Activated gamma-delta T cell treated with anti-CD3 and anti-CD28 coated beads, Interleukin-2, amount 50 U/mL, for 16 hours (primary cell): ENCODE results near the gene PRAMEF11.
"Not testable (repeated sequence)": the region's sequence is repeated elsewhere in the genome, so short reads cannot be mapped to it uniquely, and the experiment has no call there.

Experiments used
- DNase-seq: peaks from one replicate; pipeline ENCODE4 v3.0.0-alpha.2; 2020; ENCODE audit warnings: low read depth

Gene PRAMEF11

GRCh38 chr1:12831310-12831709 is at the start of gene PRAMEF11:
TSS of gene PRAMEF11 (minus strand) at chr1:12831410. CDS start at chr1:12828789, 2,621 bp downstream.
- DNase-seq, result not testable (repeated sequence)

DNA sequence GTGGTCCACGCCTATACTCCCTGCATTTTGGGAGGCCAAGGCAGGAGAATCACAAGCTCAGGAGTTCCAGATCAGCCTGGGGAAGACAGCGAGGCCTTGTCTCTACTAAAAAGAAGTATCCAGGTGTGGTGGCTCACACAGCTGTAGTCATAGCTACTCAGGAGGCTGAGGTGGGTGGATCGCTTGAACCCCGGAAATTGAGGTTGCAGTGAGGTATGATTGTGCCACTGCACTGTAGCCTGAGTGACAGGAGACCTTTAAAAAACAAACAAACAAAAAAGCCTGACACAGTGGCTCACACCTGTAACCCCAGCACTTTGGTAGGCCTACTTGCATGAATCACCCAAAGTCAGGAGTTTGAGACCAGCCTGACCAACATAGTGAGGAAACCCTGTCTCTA is 47.2 kb upstream of the PRAMEF11 start:
- DNase-seq, result not testable (repeated sequence)

- not testable (repeated sequence) for DNase-seq
These were observed 32.1 kb upstream of the PRAMEF11 start for GRCh38 chr1:12863131-12863880.

DNA sequence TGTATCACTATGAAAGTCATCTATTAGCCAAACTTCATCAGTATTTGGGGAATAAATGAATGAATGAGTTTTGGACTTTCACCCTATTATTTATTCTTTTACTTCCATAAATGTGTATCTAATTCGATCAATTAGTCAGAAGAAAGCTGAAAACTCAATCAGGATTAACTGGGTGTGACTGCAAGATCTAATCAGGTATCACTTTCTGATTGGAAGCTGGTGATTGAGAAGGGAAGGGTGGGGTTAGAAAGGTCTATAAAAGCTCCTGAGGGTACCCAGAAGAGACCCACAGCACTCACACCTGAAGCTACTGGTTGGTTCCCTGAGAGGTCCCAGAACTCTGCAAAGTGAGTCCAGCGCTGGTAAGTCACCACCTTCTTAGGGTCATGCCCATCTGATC is 25.6 kb upstream of the PRAMEF11 start, which contains the start of gene PRAMEF2:
TSS of gene PRAMEF2 (plus strand) at position 301 of the 400 bp plus-strand sequence. CDS start 1,924 bp downstream, outside the sequence.
- not testable (repeated sequence) for DNase-seq

DNA sequence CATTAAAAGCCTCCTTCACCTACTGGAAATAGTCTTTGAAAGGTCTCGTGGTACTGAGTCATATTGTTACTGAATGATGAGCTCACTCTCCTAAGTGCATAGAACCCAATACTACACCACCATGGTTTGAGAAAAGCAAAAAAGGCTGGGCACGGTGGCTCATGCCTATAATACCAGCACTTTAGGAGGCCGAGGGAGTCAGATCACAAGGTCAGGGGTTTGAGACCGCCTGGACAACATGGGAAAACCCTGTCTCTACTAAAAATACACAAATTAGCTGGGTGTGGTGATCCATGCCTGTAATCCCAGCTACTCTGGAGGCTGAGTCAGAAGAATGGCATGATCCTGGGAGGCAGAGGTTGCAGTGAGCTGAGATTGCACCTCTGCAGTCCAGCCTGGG is 20.6 kb upstream of the PRAMEF11 start:
- no peak for DNase-seq

DNA sequence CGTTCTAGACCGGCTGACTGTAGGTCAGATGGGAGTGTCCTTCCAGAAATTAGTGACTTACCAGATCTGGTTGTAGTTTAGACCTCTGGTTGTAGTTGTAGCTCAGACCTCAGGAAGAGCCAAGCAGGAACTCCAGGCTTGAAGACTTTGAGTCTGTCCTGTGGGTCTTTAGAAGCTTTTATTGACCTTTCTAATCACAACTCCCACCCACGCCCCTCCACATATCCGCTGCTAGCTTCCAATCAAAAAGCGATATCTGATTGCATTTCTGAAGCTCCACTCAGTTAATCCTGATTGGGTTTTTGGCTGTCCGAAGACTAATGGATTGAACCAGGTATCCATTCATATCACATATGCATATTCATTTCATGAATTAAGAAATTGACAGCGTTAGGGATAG is 17.4 kb upstream of the PRAMEF11 start, which contains the start of gene HNRNPCL1:
TSS of gene HNRNPCL1 (minus strand) at position 101 of the 400 bp plus-strand sequence. CDS start 431 bp downstream, outside the sequence.
- not testable (repeated sequence) for DNase-seq

DNA sequence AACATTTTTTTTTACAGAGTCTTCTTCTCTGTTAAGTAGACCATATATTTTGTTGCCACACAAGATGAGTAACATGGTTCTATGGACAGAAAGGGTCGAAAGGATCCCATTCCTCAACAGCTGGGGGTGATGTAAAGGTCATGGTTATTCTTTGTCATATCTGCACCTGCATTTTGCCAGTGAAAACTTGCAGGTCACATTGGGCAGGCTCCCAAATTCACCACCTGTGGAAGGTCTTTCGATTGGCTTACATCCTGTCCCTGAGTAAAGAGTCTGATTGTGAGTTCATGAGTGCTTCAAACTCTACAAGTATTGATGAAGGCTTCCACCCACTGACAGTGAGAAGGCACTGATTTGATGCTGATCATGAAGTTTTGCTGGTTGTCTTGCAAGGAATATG is 2.0 kb upstream of the PRAMEF11 start:
- not testable (repeated sequence) for DNase-seq

DNA sequence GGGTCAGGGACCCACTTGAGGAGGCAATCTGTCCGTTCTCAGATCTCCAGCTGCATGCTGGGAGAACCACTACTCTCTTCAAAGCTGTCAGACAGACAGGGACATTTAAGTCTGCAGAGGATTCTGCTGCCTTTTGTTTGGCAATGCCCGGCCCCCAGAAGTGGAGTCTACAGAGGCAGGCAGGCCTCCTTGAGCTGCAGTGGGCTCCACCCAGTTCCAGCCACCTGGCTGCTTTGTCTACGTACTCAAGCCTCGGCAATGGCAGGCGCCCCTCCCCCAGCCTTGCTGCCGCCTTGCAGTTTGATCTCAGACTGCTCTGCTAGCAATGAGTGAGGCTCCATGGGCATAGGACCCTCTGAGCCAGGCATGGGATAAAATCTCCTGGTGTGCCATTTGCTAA is 12.1 kb downstream of the PRAMEF11 start:
- not testable (repeated sequence) for DNase-seq

- no peak for DNase-seq
These were observed 19.8 kb downstream of the PRAMEF11 start for GRCh38 chr1:12811409-12811784.

DNA sequence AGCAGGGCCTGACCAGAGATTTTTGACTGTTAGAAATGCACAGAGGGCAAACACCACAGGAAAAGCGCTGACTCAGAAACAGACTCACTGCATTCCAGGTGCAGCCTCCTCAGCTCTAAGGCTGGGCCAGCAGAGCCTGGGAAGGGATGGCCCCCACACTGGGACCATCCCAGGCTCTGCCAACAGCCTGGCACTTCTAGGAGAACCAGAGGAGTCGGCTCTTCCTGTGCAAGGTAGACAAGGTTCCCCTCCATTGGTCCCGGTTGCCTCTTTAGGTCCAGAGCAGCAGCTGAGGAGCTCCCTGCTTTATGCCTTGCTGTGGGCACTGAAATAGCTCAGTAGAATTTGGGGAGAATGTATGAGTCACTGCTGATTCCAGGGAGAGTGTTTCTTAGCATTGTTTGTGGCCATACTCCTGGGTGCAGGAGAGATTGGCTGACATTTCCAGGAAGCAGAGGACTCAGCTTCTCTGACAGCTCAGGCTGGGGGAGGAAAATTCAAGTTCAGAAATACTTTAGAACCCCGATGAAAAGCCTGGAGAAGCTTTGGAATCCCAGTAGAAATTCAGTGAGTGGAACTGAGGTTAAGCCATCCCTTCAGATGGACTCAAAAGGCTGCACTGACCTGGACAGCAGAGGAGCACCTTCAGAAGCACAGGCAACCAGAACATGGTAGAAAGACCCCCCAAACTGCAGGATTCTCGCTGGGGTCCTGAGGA is 20.4 kb downstream of the PRAMEF11 start:
- no peak for DNase-seq

DNA sequence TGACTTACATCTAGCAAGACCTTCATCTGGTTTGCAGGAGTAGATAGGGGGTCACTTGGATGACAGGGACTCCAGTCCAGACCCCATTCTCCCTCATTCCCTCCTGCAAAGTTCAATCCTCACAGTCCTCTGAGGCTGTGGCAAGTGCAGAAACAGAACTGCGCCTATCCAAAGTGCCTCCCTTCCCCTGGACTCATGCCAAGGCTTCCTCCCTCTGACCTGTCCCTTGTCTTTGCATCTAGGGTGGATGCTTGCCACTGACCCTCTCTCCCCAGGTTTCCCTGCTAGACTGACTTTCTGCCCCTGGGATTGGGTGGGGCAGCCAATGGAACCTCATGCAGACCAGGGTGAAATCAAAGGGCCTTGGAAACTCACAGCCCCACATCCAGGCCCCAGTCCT is 21.3 kb downstream of the PRAMEF11 start:
- DNase-seq, result no peak

GRCh38 chr1:12799730-12800129 is 31.5 kb downstream of the PRAMEF11 start:
- no peak for DNase-seq

DNA sequence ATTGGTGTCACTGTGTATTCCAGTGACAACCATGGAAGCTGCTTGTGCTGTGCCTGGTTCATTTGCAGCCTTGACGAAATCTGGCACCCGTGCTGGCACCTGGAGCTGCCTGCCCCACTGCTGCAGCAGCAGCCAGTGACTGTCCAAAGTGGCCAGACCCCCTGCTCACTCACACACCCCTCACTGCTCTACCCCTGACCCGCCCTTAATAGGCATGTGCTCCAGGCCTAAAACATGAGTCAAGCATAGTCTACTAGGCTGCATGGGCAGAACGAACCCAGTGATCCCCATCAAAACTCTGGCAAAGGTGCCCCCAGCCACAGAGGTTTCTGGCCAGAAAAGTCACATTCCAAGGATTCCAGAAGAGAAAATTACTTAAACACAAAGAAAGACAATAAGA is 32.3 kb downstream of the PRAMEF11 start:
- no peak for DNase-seq

GRCh38 chr1:12791097-12791496 is 40.1 kb downstream of the PRAMEF11 start, which contains the start of gene PRAMEF1:
TSS of gene PRAMEF1 (plus strand) at chr1:12791397. CDS start at chr1:12793228, 1,831 bp downstream.
- not testable (repeated sequence) for DNase-seq

GRCh38 chr1:12784729-12785128 is 46.5 kb downstream of the PRAMEF11 start:
- DNase-seq, result not testable (repeated sequence)

GRCh38 chr1:12783783-12784182 is 47.4 kb downstream of the PRAMEF11 start:
- not testable (repeated sequence) for DNase-seq

DNA sequence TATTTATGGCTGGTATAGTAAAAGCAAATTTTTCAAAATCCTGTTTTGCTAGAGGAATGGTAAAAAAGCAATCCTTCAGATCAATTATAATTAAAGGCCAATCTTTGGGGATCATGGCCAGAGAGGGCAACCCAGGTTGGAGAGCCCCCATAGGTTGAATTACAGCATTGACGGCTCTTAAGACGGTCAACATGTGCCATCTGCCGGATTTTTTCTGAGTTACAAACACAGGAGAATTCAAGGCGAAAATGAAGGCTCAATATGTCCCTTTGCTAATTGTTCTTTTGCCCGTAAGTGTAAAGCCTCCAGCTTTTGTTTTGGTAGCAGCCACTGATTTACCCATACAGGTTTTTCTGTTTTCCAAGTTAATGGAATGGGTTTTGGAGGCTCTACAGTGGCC is 49.7 kb downstream of the PRAMEF11 start:
- not testable (repeated sequence) for DNase-seq

- no peak for DNase-seq
These were observed 52.3 kb downstream of the PRAMEF11 start for GRCh38 chr1:12778907-12779306.

DNA sequence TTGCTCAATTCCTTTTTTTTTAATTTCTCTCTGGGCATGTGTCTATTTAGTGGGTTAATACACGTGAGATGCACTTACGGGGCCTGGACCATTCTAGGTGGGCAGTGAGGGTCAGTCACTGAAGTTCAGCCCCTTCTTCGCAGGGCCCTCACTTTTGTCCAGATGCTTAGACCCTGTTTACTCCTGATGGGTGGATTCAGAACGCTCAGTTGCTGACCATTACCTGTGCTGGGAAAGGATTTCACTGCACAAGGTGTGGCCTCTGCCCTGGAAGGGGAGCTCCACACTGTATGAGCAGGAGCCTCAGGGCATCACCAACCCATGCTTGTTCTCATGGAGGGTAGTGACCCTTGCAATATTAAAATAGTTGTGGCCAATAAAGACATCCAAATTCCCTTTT is 53.1 kb downstream of the PRAMEF11 start:
- DNase-seq, result no peak

DNA sequence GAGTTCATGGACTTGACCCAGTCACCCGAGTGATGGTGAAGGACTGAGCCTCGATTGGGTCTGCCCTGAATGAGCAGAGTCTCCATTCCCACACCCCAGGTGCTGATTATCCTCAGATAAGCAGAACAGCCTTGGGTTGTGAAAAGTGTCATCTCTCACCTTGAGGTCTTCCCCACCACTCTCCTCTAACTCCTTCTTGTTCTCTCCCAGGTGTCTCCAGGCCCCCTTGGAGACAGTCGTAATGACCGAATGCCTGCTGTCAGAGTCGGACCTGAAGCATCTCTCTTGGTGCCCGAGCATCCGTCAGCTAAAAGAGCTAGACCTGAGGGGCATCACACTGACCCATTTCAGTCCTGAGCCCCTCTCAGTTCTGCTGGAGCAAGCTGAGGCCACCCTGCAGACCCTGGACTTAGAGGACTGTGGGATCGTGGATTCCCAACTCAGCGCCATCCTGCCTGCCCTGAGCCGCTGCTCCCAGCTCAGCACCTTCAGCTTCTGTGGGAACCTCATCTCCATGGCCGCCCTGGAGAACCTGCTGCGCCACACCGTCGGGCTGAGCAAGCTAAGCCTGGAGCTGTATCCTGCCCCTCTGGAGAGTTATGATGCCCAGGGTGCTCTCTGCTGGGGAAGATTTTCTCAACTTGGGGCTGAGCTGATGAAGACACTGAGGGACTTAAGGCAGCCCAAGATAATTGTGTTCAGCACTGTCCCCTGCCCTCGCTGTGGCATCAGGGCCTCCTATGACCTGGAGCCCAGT is 54.2 kb downstream of the PRAMEF11 start:
- DNase-seq, result no peak

- DNase-seq, result no peak
These were observed 55.8 kb downstream of the PRAMEF11 start for GRCh38 chr1:12775443-12775842.

- DNase-seq, result no peak
These were observed 56.3 kb downstream of the PRAMEF11 start for GRCh38 chr1:12774801-12775345.
